Measurements from ENCODE around the gene MDN1. TPM values are rescaled to one million over a fixed set of nuclear protein-coding genes. Genes with fewer than 3 reads are reported as not detected.
"Not testable (repeated sequence)": the region's sequence is repeated elsewhere in the genome, so short reads cannot be mapped to it uniquely, and the experiment has no call there.

Gene MDN1
- total RNA-seq, 2 donors from 2014 or later = 26.2 to 53.3 TPM

DNA sequence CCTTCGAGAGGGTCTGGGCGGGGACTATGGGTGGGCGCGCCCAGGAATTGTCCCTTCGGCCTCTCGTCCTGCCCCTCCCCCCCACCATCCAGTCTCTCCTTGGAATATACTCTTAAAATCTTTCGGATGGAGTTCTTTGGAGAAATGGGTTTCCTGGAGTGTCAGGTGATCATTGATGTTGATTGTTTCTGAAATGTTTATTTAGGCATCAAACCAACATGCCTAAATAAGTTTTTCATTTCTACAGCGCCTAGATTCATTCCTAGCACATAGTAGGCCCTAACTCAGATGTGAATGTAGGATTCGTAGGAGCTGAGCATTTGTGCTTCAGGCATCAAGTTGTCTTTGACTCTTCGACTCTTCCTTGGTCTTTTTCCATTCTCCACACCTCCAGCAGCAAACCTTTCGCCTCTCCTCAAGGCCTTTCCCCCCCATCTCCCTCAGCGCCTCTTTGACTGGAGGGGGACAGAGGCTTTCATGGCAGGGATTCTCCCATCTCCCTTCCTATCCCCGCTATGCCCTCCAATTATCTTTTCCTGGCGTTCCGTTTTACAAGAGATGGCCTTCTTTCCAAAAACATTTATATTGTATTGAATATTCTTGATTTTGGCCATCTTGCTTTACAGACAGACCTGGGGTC, 10.7 kb upstream of the MDN1 start:
- no peak for TF ChIP-seq POLR2A (IDR thresholded peaks at IDR 0.05)
- TF ChIP-seq, protein P1, sequence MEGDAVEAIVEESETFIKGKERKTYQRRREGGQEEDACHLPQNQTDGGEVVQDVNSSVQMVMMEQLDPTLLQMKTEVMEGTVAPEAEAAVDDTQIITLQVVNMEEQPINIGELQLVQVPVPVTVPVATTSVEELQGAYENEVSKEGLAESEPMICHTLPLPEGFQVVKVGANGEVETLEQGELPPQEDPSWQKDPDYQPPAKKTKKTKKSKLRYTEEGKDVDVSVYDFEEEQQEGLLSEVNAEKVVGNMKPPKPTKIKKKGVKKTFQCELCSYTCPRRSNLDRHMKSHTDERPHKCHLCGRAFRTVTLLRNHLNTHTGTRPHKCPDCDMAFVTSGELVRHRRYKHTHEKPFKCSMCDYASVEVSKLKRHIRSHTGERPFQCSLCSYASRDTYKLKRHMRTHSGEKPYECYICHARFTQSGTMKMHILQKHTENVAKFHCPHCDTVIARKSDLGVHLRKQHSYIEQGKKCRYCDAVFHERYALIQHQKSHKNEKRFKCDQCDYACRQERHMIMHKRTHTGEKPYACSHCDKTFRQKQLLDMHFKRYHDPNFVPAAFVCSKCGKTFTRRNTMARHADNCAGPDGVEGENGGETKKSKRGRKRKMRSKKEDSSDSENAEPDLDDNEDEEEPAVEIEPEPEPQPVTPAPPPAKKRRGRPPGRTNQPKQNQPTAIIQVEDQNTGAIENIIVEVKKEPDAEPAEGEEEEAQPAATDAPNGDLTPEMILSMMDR (IDR thresholded peaks at IDR 0.05) = no peak
- TF ChIP-seq POLR2AphosphoS5 (IDR thresholded peaks at IDR 0.05) = no peak
- H3K4me1 ChIP-seq (replicated peaks) = no peaks in the 10 kb centered on the region
- no peaks in the 10 kb centered on the region for H3K27me3 ChIP-seq (replicated peaks; ENCODE audit: insufficient read depth)
- no peak for DNase-seq (ENCODE audit: low spot score)
- peak overlapping the region; percentile 72 to 77 for H3K27ac ChIP-seq
- H3K4me3 ChIP-seq = peak overlapping the region; percentile 65 to 93
- no peaks in the 10 kb centered on the region for H3K9me3 ChIP-seq
- peaks cover 0 to 10% of the 10 kb centered on the region in 2 donors for H3K36me3 ChIP-seq
- WGBS = 5% methylated on average over 15 of the region's 15 CpGs
- intact Hi-C loops (cut with DNase I) = no loop called here

DNA sequence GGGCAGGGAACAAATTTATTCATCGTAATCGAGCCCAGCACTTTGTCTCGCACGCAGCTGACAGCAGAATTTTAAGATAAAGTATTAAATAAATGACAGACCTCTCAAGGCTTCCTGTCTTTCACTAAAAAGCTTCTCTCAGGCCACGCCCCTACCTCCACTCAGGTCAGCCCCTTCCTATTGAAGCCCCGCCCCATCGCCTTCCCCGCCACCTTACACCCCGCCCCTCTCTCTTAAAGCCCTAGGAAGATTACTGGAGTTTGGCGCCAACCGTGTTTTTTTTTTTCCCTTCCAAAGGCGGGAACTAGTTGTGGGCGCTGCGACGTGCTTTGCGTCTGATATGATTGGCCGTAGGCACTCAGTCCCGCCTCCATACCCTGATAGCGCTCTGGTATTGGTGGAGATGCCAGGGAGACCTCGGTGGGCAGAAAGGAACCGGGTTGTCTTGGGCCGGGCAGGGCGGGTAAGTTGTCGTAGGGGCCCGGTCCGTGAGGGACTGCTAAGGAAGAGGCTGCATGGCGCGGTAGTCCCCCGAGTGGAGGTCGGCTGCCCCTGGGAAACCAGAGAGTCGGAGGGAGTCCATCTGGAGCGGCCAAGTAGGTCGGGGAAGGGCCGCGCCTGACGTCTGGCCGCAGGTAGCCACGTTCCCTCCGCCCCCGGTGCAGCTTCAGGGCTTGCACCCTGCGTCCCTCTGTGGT, 10.0 kb upstream of the MDN1 start, which contains the start of gene CASP8AP2:
Gene CASP8AP2 (plus strand): TSS at position 409 of the 698 bp plus-strand sequence.
- Histone ChIP-seq H3K27ac (peak within 1 kb of the TSS; percentile 77 to 83), H3K27me3 (replicated peaks; ENCODE audit: insufficient read depth) (no peaks in the 10 kb centered on the region), H3K4me3 (peak within 1 kb of the TSS; percentile 65 to 93), H3K36me3 (peaks cover 0 to 10% of the 10 kb centered on the region in 2 donors), H3K9me3 (no peaks in the 10 kb centered on the region), H3K4me1 (replicated peaks) (no peaks in the 10 kb centered on the region)
- under 1% methylated on average over 41 of the region's 41 CpGs for WGBS
- TF ChIP-seq POLR2AphosphoS5 (IDR thresholded peaks at IDR 0.05) (peak; percentile 94), POLR2A (IDR thresholded peaks at IDR 0.05) (peak; percentile 76)
- TF ChIP-seq, protein P1 (IDR thresholded peaks at IDR 0.05) = no peak
- intact Hi-C loops (cut with DNase I) = no loop called here
- peak; percentile 96 for DNase-seq (ENCODE audit: low spot score)

DNA sequence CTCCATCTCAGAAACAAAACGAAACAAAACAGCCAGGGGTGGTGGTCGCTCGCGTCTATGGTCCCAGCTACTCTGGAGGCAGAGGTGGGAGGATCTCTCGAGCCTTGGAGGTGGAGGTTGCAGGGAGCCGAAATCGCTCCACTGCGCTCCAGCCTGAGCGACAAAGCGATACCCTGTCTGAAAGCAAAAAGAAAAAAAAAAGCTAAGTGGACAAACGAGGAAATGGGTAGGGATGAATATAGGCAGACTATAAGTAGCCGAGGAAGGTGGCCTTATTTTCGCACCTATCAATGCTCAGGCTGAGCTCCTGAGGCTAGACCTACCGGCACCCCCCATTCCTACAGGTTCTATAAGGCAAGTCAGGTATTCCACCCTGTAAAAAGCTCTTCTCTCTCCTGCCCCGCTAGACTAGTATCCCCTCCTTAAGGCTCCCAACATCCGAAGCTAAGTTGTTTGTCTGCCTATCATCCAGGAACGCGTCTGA, 9.4 kb upstream of the MDN1 start:
- Histone ChIP-seq H3K4me1 (replicated peaks) (no peaks in the 10 kb centered on the region), H3K9me3 (no peaks in the 10 kb centered on the region), H3K27ac (peak overlapping the region; percentile 73 to 83), H3K27me3 (replicated peaks; ENCODE audit: insufficient read depth) (no peaks in the 10 kb centered on the region), H3K4me3 (peak overlapping the region; percentile 65 to 93), H3K36me3 (peaks cover 0 to 10% of the 10 kb centered on the region in 2 donors)
- DNase-seq (ENCODE audit: low spot score) = no peak
- intact Hi-C loops (cut with DNase I) = no loop called here
- TF ChIP-seq POLR2A (IDR thresholded peaks at IDR 0.05) = no peak
- TF ChIP-seq, protein P1 (IDR thresholded peaks at IDR 0.05) = no peak
- no peak for TF ChIP-seq POLR2AphosphoS5 (IDR thresholded peaks at IDR 0.05)
- WGBS = 5% methylated on average over 18 of the region's 18 CpGs

DNA sequence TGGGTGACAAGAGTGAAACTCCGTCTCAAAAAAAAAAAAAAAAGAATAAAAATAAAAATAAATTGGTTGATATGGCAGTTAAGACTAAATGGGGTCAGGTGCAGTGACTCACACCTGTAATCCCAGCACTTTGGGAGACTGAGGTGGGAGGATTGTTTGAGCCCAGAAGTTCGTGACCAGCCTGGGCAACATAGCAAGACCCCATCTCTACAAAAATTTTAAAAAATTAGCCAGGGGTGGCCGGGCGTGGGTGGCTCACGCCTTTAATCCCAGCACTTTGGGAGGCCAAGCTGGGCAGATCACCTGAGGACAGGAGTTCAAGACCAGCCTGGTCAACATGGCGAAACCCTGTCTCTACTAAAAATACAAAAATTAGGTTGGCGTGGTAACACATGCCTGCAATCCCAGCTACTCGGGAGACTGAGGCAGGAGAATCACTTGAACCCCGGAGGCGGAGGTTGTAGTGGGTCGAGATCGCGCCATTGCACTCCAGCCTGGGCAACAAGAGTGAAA, 8.9 kb upstream of the MDN1 start:
- 74% methylated on average over 13 of the region's 13 CpGs for WGBS
- intact Hi-C loops (cut with DNase I) = not testable (repeated sequence)

DNA sequence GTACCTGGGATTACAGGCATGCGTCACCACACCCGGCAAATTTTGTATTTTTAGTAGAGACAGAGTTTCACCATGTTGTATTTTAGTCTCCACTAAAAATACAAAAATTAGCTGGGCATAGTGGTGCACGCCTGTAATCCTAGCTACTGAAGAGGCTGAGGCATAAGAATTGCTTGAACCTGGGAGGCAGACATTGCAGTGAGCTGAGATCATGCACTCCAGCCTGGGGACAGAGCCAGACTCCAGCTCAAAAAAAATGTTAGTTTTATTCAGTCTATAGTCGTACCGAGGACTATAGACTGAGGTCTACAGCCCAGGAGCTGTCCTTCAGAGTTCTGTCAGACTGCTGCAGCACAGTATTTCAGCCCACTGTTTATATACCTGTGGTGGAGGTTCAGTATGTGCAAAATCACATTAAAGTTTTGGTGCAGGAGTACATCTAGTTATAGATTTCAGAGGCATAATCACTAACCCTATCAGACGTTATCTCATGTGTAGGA, 6.5 kb upstream of the MDN1 start:
- no peak overlapping the region for H3K27ac ChIP-seq
- H3K27me3 ChIP-seq (replicated peaks; ENCODE audit: insufficient read depth) = no peaks in the 10 kb centered on the region
- H3K36me3 ChIP-seq = no peaks in the 10 kb centered on the region
- H3K4me1 ChIP-seq (replicated peaks) = no peaks in the 10 kb centered on the region
- no peak for DNase-seq (ENCODE audit: low spot score)
- intact Hi-C loops (cut with DNase I) = no loop called here
- no peaks in the 10 kb centered on the region for H3K9me3 ChIP-seq
- H3K4me3 ChIP-seq = no peak overlapping the region
- no peak for TF ChIP-seq POLR2A (IDR thresholded peaks at IDR 0.05)
- TF ChIP-seq, protein P1 (IDR thresholded peaks at IDR 0.05) = no peak
- no peak for TF ChIP-seq POLR2AphosphoS5 (IDR thresholded peaks at IDR 0.05)
- WGBS = 77% methylated on average over 6 of the region's 6 CpGs

More for the DNA sequence above, 8.9 kb upstream of the MDN1 start:
- H3K36me3 ChIP-seq; DNase-seq (ENCODE audit: low spot score); H3K27me3 ChIP-seq (replicated peaks; ENCODE audit: insufficient read depth); H3K9me3 ChIP-seq; H3K4me1 ChIP-seq (replicated peaks): not testable (repeated sequence)
- Histone ChIP-seq H3K4me3 (peak overlapping the region; percentile 65 to 93), H3K27ac (peak overlapping the region; percentile 73 to 83)
